HFF-Myc (cell line): Measurements from ENCODE around the gene ARID3B.

Experiments used
- DNase-seq: peaks from one replicate; pipeline ENCODE4 v3.0.0-alpha.2; 2011; ENCODE audit warnings: low read depth; ENCODE audit errors: extremely low read depth
- H3K4me3 ChIP-seq: replicated peaks from 2 replicates; pipeline ENCODE4 v1.5.1; 2011; ENCODE audit warnings: low read depth, mild to moderate bottlenecking, control low read depth, low read length
- TF ChIP-seq, protein P1 (sequence below): IDR thresholded peaks from 2 replicates; pipeline ENCODE4 v1.5.1; 2012; ENCODE audit warnings: mild to moderate bottlenecking, low read depth, low read length, control low read depth; ENCODE audit errors: missing control alignments

The ARID3B gene

DNA sequence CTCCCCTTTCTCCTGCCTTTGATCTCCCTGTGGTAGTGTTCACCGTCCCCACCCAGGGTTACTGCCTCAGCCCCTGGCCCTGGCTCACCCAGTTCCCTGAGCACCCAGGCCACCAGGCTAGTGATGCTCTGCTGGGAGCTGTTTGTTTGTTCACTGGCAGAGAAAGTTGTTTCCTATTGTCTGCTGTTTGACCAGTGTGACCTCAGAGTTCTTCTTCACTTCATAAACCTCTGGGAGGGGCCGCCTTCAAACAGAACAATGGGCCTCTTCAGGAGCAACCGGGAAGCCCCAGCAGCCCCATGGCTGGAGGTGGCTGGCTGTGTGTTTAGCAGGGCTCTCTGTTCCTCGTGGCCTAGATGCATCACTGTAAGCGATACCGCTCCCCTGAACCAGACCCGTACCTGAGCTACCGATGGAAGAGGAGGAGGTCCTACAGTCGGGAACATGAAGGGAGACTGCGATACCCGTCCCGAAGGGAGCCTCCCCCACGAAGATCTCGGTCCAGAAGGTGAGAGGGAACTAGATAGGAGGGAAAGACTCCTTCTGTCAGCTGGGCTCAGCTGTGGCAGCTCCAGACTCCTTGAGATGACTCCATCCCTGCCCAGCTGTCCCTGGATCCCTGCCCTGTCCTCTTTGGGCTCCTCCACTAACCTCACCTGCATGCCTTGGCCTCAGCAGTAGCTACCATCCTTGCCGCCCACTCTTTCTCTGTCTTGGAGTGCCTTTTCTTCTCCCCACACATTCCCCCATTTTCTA, 78.0 kb downstream of the ARID3B start:
- H3K4me3 ChIP-seq = no peak overlapping the region
- no peak for DNase-seq
- TF ChIP-seq, protein P1, sequence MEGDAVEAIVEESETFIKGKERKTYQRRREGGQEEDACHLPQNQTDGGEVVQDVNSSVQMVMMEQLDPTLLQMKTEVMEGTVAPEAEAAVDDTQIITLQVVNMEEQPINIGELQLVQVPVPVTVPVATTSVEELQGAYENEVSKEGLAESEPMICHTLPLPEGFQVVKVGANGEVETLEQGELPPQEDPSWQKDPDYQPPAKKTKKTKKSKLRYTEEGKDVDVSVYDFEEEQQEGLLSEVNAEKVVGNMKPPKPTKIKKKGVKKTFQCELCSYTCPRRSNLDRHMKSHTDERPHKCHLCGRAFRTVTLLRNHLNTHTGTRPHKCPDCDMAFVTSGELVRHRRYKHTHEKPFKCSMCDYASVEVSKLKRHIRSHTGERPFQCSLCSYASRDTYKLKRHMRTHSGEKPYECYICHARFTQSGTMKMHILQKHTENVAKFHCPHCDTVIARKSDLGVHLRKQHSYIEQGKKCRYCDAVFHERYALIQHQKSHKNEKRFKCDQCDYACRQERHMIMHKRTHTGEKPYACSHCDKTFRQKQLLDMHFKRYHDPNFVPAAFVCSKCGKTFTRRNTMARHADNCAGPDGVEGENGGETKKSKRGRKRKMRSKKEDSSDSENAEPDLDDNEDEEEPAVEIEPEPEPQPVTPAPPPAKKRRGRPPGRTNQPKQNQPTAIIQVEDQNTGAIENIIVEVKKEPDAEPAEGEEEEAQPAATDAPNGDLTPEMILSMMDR = no peak

DNA sequence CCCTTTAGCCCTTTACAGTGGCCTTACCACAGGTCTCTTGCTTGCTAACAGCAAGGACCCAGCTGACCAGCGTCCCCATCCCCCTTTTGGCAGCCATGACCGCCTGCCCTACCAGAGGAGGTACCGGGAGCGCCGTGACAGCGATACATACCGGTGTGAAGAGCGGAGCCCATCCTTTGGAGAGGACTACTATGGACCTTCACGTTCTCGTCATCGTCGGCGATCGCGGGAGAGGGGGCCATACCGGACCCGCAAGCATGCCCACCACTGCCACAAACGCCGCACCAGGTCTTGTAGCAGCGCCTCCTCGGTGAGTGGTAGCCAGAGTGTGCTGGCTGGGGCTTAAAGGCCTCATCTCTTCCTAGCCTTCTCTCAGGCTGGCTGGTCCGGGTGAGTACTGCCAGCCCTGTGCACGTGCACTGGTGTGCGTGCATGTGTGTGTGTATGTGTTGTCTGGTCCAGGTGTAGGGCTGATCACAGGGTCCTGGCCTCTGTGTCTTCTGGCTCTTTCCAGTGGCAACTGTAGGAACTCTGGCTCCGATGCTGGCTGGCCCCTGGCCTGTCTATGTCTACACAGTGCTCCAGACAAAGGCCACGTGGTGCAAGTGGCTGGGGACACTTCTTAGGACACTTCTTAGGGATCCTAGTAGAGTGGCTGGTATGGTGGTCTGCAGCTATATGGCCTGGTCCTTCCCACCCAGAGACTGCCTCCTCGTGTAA, 79.1 kb downstream of the ARID3B start:
- H3K4me3 ChIP-seq = no peak overlapping the region
- DNase-seq = no peak
- TF ChIP-seq, protein P1 = no peak

DNA sequence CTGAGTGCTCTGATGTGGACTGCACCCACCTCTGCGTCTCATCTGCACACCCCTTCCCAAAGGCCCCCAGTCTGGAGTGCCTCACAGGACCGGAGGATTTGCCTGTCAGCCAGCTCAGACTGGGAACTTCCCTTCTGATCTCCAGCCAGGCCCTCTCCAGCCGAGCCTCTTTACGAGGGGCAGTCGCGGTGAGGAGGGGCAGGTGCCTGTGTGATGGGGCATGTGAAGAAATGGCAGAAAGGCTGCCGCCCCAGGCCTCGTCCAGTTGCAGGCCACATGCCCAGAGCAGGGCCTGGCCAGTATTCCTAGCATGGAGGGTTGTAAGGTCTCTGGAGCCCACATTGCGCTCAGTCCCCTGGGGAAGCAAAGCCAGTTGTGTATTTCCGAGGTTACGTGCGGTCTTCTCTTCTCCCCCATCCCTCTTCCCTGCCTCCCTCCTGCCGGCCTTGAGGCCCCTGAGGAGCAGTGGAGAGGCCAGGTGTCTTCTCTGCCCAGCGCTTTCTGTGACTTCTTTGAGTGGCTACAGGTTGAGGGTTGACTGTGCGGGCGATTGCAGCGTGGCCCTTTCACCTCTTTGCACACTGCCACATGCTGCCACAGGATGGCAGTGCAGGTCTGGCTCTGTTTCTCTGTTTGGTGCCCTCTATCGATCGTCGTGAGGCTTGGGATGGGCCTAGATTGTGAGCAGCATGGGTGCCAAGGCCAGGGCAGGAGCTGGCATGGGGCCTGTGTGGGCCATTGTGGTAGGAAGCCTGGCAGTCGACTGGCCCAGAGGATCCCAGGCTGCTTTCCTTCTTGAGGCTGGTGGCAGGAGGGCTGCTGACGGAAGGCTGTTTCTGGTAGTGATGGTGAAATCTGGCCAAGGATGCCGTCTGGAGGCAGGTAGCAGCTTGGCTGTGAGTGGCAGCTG, 79.9 kb downstream of the ARID3B start:
- DNase-seq = no peak
- TF ChIP-seq, protein P1 = peak; percentile 97
- H3K4me3 ChIP-seq = no peak overlapping the region

DNA sequence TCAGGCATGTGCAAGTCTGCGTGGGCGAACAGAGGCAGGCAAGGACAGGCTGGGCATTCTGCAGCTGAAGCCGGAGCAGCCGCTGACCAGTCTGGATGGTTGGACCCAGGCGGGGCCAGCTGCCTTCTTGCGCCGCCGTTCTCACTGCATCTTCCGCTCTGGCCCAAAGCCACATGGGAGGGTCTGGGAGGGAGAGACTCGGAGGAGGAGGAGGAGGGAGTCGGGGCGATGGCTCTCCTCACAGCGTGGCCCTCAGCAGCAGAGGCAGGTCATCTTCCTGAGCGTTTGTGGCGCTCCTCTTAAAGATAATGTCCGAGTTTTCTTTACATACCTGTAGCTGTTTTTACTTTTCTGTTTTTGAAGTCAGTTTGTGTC, 80.5 kb downstream of the ARID3B start:
- H3K4me3 ChIP-seq = no peak overlapping the region
- no peak for DNase-seq
- TF ChIP-seq, protein P1 = no peak

DNA sequence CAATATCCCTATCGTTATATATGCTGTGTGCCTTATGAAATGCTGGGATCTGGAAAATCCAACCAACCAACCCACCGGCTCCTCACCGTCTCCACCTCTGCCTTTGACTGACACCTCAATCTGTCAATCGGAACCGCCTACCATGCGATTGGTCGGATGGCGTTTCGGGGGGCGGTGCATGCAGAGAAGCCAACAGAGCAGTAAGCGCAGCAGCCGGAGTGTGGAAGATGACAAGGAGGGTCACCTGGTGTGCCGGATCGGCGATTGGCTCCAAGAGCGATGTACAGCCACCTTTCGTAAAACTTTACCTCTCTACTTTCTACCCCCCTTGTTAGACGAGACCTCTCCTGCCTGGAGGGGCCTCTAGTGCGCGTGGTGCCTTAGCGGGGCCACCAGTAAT, 80.9 kb downstream of the ARID3B start:
- H3K4me3 ChIP-seq = no peak overlapping the region
- TF ChIP-seq, protein P1 = no peak
- no peak for DNase-seq

DNA sequence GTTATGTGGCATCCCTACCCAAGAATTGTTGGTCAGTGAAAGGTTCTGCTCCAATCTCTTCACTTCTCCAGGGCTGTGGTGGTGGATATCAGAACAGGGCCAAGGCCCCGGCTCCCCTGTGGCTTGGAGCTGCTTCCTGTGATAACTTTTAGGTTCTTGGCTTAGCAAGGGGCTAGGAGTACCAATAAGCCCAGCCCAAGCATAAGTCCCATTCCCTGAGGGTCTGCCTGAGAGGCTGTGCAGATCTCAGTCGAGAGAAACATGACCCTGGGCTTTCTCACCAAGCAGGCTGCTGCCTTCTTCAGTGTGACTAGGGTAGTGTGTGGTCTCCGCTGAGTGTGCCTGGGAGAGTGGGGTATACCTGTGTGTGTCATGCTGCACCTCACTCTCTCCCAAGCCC, 81.7 kb downstream of the ARID3B start:
- TF ChIP-seq, protein P1 = no peak
- H3K4me3 ChIP-seq = no peak overlapping the region
- no peak for DNase-seq
